IPS DF 6.9 (cell line): ENCODE data around the gene SULT2A1.
"Not testable (repeated sequence)": the region's sequence is repeated elsewhere in the genome, so short reads cannot be mapped to it uniquely, and the experiment has no call there.

Experiments used
- DNase-seq: peaks from one replicate; pipeline ENCODE4 v3.0.0-alpha.2; 2013; ENCODE audit warnings: low read depth, low spot score
- H3K27ac ChIP-seq: one replicate; pipeline ENCODE4 v1.5.1; 2013; ENCODE audit warnings: low read length, control low read depth
- H3K27me3 ChIP-seq: 2 replicates; pipeline ENCODE4 v1.6.1; 2013; ENCODE audit warnings: mild to moderate bottlenecking, low read length; ENCODE audit not compliant: control insufficient read depth, insufficient read depth
- H3K36me3 ChIP-seq: 2 replicates; pipeline ENCODE4 v1.6.1; 2013; ENCODE audit warnings: low read length; ENCODE audit not compliant: control insufficient read depth, insufficient read depth
- H3K4me1 ChIP-seq: 2 replicates; pipeline ENCODE4 v1.6.1; 2013; ENCODE audit warnings: low read length; ENCODE audit not compliant: control insufficient read depth, insufficient read depth
- H3K4me3 ChIP-seq: 2 replicates; pipeline ENCODE4 v1.5.1; 2013; ENCODE audit warnings: mild to moderate bottlenecking, low read length
- H3K9me3 ChIP-seq: 2 replicates; pipeline ENCODE4 v1.6.1; 2013; ENCODE audit warnings: low read length, inconsistent platforms; ENCODE audit not compliant: control insufficient read depth, insufficient read depth
- WGBS: extraction: QIAGEN DNeasy Blood & Tissue Kit; methylation state at CpG from one replicate; pipeline ENCODE4 v1.1.7; 2013; ENCODE audit warnings: mixed read lengths, missing lambda C conversion rate; ENCODE audit not compliant: insufficient read length, insufficient coverage; 5-methylcytosine and 5-hydroxymethylcytosine counted together

The SULT2A1 gene

DNA sequence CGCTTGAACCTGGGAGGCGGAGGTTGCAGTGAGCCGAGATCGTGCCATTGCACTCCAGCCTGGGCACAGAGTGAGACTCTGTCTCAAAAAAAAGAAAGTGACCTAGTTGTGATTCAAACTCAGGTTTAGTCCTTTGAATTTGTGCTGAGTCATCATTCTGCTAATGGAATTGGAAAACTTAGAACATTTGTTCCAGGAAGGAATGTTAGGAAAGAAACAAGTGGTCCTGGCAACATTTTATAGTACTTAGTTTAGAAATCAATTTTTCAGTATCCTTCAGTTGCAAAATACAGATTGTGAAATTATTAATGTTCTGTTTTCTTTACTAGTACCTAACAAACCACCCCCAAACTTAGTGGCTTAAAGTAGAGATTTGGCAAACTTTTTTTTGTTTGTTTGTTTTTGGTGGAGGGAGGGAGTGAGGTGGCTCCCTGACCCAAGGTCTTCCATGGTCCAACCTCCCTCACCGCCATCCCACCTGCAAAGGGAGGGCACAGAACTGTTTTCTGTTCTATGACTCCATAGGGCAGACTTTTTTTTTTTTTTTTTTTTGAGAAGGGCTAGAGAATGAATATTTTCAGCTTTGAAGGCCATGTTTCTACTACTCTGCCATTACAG, 9.2 kb upstream of the SULT2A1 start:
- Histone ChIP-seq H3K4me1 (no peaks in the 10 kb centered on the region), H3K9me3 (no peaks in the 10 kb centered on the region; the same call in 1 of the 2 replicates)
- WGBS: no CpG with 5 or more reads among the region's 5 CpGs

DNA sequence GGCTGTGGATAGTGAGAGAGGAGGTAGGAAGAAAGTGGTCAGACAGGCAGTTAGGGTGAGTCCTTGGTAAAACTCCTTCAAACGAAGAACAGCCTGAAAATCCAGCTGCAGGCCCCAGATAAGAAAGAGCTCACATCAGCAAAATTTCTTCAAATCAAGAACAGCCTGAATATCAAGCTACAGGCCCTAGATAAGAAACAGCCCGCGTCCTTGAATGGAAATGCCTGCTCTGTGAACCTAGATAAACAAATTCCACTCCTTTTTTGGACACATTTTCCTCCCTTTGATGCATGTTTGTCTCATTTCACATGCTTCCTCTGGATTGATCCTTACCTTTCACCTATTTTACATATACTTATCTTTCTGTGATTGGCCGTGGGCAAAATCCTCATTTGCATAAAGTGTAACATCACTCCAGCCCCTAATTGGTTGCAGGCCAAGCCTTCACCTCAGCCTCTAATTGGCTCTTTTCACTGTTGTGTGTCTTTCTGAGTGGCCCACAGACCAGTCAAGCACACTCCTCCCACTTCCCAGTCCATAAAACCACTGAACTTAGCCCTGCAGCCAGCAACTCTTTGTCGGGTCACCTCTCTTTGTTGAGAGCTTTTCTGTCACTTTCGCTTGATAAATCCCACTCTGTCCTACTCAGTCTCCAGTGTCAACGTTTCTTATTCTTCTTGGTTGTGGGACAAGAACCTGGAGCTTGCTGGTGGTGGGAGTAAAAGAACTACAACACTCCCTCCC, 6.0 kb upstream of the SULT2A1 start:
- H3K4me1 ChIP-seq: no peaks in the 10 kb centered on the region

More for the DNA sequence above, 9.2 kb upstream of the SULT2A1 start:
- H3K4me3 ChIP-seq: no peak overlapping the region
- no peaks in the 10 kb centered on the region for H3K36me3 ChIP-seq
- no peak for DNase-seq
- H3K27ac ChIP-seq: no peak overlapping the region
- no peaks in the 10 kb centered on the region for H3K27me3 ChIP-seq

GRCh38 chr19:47891622-47891922, 5.5 kb upstream of the SULT2A1 start:
- Histone ChIP-seq H3K4me3 (no peak overlapping the region), H3K27me3 (no peaks in the 10 kb centered on the region)

More for the DNA sequence above, 6.0 kb upstream of the SULT2A1 start:
- no peaks in the 10 kb centered on the region for H3K36me3 ChIP-seq
- WGBS: no CpG with 5 or more reads among the region's 7 CpGs
- no peaks in the 10 kb centered on the region; the same call in 1 of the 2 replicates for H3K9me3 ChIP-seq
- no peaks in the 10 kb centered on the region for H3K27me3 ChIP-seq
- no peak overlapping the region for H3K4me3 ChIP-seq
- DNase-seq: no peak
- H3K27ac ChIP-seq: no peak overlapping the region

DNA sequence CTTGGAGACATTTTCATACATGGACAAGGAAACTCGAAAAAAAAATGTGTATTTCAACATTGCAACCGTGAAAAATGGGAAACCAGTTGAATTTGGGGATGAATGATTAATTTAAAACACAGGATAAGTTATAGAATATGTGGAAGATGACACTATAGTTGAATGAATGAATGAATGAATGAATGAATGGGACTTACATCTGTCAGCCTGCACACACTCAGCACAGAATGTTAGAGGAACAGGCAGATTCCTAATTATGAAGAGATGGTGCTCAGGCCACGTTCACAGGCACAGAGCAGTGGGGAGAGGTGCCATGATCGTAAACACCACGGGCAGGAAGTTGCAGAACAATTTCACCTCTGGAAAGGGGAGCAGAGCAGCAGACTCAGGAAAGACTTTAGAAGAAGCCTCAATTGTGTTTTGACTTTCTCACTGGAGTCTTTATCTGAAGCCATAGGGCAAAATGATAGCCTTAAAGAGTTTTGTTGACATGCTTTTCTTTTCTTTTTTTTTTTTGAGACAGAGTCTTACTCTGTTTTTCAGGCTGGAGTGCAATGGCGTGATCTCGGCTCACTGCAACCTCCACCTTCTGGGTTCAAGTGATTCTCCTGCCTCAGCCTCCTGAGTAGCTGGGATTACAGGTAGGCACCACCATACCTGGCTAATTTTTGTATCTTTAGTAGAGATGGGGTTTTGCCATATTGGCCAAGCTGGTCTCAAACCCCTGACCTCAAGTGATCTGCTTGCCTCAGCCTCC, 4.9 kb upstream of the SULT2A1 start:
- H3K9me3 ChIP-seq: no peaks in the 10 kb centered on the region; the same call in 1 of the 2 replicates
- H3K4me1 ChIP-seq: no peaks in the 10 kb centered on the region
- WGBS: 100% methylated on average over 1 of the region's 7 CpGs
- no peak for DNase-seq
- H3K27ac ChIP-seq: no peak overlapping the region
- H3K27me3 ChIP-seq: no peaks in the 10 kb centered on the region
- H3K4me3 ChIP-seq: no peak overlapping the region
- no peaks in the 10 kb centered on the region for H3K36me3 ChIP-seq

More at GRCh38 chr19:47891622-47891922, 5.5 kb upstream of the SULT2A1 start:
- WGBS: no CpG with 5 or more reads among the region's 2 CpGs
- H3K4me1 ChIP-seq: no peaks in the 10 kb centered on the region
- no peak overlapping the region for H3K27ac ChIP-seq
- H3K36me3 ChIP-seq: no peaks in the 10 kb centered on the region
- no peak for DNase-seq
- no peaks in the 10 kb centered on the region; the same call in 1 of the 2 replicates for H3K9me3 ChIP-seq

- H3K4me3 ChIP-seq: no peak overlapping the region
- no peak overlapping the region for H3K27ac ChIP-seq
- H3K9me3 ChIP-seq: no peaks in the 10 kb centered on the region
- H3K36me3 ChIP-seq: no peaks in the 10 kb centered on the region
- no peak for DNase-seq
- no peaks in the 10 kb centered on the region for H3K4me1 ChIP-seq
- no CpG with 5 or more reads among the region's 5 CpGs for WGBS
- no peaks in the 10 kb centered on the region for H3K27me3 ChIP-seq
These were observed 1.1 kb downstream of the SULT2A1 start for GRCh38 chr19:47885067-47885463.

DNA sequence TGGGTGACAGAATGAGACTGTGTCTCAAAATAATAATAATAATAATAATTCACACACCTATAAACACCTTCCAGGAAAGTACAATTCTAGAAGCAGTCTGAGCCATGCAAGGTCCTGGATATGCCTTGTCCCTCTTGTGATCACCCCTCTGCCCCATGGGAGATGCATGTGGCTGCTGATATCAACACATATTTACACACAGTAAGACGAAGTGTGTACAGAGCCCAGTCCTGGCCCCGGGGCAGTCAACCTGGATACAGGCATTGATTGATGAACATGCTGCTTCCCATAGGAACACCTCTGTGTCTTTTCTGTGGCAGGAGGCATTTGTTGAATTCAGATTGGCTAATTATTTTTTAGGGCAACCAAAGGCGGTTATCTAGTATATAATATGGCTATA, 3.2 kb downstream of the SULT2A1 start:
- Histone ChIP-seq H3K4me1 (no peaks in the 10 kb centered on the region), H3K36me3 (no peaks in the 10 kb centered on the region), H3K27ac (no peak overlapping the region), H3K9me3 (no peaks in the 10 kb centered on the region), H3K4me3 (no peak overlapping the region), H3K27me3 (no peaks in the 10 kb centered on the region)
- no CpG with 5 or more reads among the region's 3 CpGs for WGBS
- no peak for DNase-seq

GRCh38 chr19:47881757-47882156, 4.4 kb downstream of the SULT2A1 start:
- Histone ChIP-seq H3K4me1 (no peaks in the 10 kb centered on the region), H3K36me3 (no peaks in the 10 kb centered on the region), H3K27me3 (no peaks in the 10 kb centered on the region), H3K27ac (no peak overlapping the region), H3K4me3 (no peak overlapping the region), H3K9me3 (no peaks in the 10 kb centered on the region)
- DNase-seq: no peak
- no CpG with 5 or more reads among the region's 5 CpGs for WGBS

GRCh38 chr19:47879385-47879784, 6.7 kb downstream of the SULT2A1 start:
- WGBS: no CpG with 5 or more reads among the region's 4 CpGs
- H3K27ac ChIP-seq, H3K36me3 ChIP-seq, H3K4me1 ChIP-seq, DNase-seq, H3K4me3 ChIP-seq, H3K9me3 ChIP-seq, H3K27me3 ChIP-seq: not testable (repeated sequence)

GRCh38 chr19:47878906-47879305, 7.2 kb downstream of the SULT2A1 start:
- H3K9me3 ChIP-seq: no peaks in the 10 kb centered on the region

GRCh38 chr19:47865166-47865565, 20.9 kb downstream of the SULT2A1 start:
- no peak for DNase-seq
- Histone ChIP-seq H3K27ac (no peak overlapping the region), H3K36me3 (no peaks in the 10 kb centered on the region), H3K27me3 (no peaks in the 10 kb centered on the region), H3K4me3 (no peak overlapping the region), H3K4me1 (peaks cover 1% of the 10 kb centered on the region; the same call in 1 of the 2 replicates), H3K9me3 (no peaks in the 10 kb centered on the region)
- no CpG with 5 or more reads among the region's 10 CpGs for WGBS

More at GRCh38 chr19:47878906-47879305, 7.2 kb downstream of the SULT2A1 start:
- Histone ChIP-seq H3K36me3 (no peaks in the 10 kb centered on the region), H3K27ac (no peak overlapping the region), H3K4me3 (no peak overlapping the region), H3K4me1 (no peaks in the 10 kb centered on the region), H3K27me3 (no peaks in the 10 kb centered on the region)
- no CpG with 5 or more reads among the region's 4 CpGs for WGBS
- DNase-seq: no peak
